K562 (cell line): ENCODE measurements around the gene LRRC3C. TPM values are rescaled to one million over a fixed set of nuclear protein-coding genes. Genes with fewer than 3 reads are reported as not detected.

Experiments used
- ARHGAP35 ChIP-seq: fragments of 450-650 bp; IDR thresholded peaks from 2 replicates; pipeline ENCODE4 v1.6.1; 2018; ENCODE audit not compliant: partially characterized antibody
- ASH1L ChIP-seq: fragments of 450-650 bp; IDR thresholded peaks from 2 replicates; pipeline ENCODE4 v1.6.1; 2018; ENCODE audit warnings: borderline replicate concordance, mild to moderate bottlenecking, low read depth; ENCODE audit not compliant: partially characterized antibody
- ATF1 ChIP-seq, 2 experiments: fragments of 450-650 bp in 1 of 2; IDR thresholded peaks; 2 replicates each; pipeline ENCODE4 v1.6.1; 2016; ENCODE audit warnings: missing compliant biosample characterization in 1 of 2, missing genetic modification characterization in 1 of 2
- ATF7 ChIP-seq: fragments of 450-650 bp; IDR thresholded peaks from 2 replicates; pipeline ENCODE4 v1.7.1; 2014; ENCODE audit warnings: mild to moderate bottlenecking, moderate library complexity
- CBX1 ChIP-seq: sonication (generic); IDR thresholded peaks from 2 replicates; pipeline ENCODE4 v1.6.1; 2016; ENCODE audit warnings: antibody characterized with exemption, low read depth, mild to moderate bottlenecking
- DPF2 ChIP-seq: fragments of 450-650 bp; IDR thresholded peaks from 2 replicates; pipeline ENCODE4 v1.6.1; 2016
- FOXM1 ChIP-seq, 2 experiments: fragments of 450-650 bp in 1 of 2; sonication (generic) in 1 of 2; formaldehyde crosslinking in 1 of 2; IDR thresholded peaks; 2 replicates each; pipeline versions ENCODE4 v1.6.1 to v1.9.0; 2017 to 2022; ENCODE audit warnings: low read depth in 2 of 2, mild to moderate bottlenecking in 2 of 2, missing genetic modification reagents in 1 of 2, moderate library complexity in 1 of 2
- HCFC1 ChIP-seq: IDR thresholded peaks from 2 replicates; pipeline ENCODE4 v1.6.1; 2012; ENCODE audit warnings: low read depth, low read length, improper control_type of control experiment
- HNRNPLL ChIP-seq: fragments of 200-400 bp; formaldehyde crosslinking; IDR thresholded peaks from 2 replicates; pipeline ENCODE4 v1.6.1; 2017; ENCODE audit warnings: low read length, low read depth, mild to moderate bottlenecking; ENCODE audit not compliant: poor library complexity, severe bottlenecking
- LEF1 ChIP-seq: fragments of 450-650 bp; IDR thresholded peaks from 2 replicates; pipeline ENCODE4 v1.6.1; 2016; ENCODE audit warnings: mild to moderate bottlenecking
- MAFF ChIP-seq: IDR thresholded peaks from 2 replicates; pipeline ENCODE4 v1.6.1; 2012; ENCODE audit warnings: low read length, improper control_type of control experiment
- MAFK ChIP-seq: IDR thresholded peaks from 2 replicates; pipeline ENCODE4 v1.6.1; 2011; ENCODE audit warnings: low read length, improper control_type of control experiment
- MIER1 ChIP-seq: fragments of 450-650 bp; IDR thresholded peaks from 2 replicates; pipeline ENCODE4 v1.6.1; 2016; ENCODE audit warnings: antibody characterized with exemption, mild to moderate bottlenecking, low read depth
- MYC ChIP-seq, 2 experiments: fragments of 250-450 bp in 1 of 2; sonication (Bioruptor Pico) in 1 of 2; IDR thresholded peaks; 2 replicates each; pipeline versions ENCODE4 v1.5.1 to v1.6.1; 2012 to 2021; ENCODE audit warnings: low read depth in 2 of 2, borderline replicate concordance in 1 of 2, improper control_type of control experiment in 1 of 2, low read length in 1 of 2, mild to moderate bottlenecking in 1 of 2, moderate library complexity in 1 of 2
- NCOA6 ChIP-seq: fragments of 450-650 bp; IDR thresholded peaks from 2 replicates; pipeline ENCODE4 v1.6.1; 2017; ENCODE audit warnings: mild to moderate bottlenecking
- NFE2 ChIP-seq: IDR thresholded peaks from 2 replicates; pipeline ENCODE4 v1.6.1; 2014; ENCODE audit warnings: antibody characterized with exemption, low read depth
- NRF1 ChIP-seq, 2 experiments: fragments of 450-650 bp; IDR thresholded peaks in 1 of 2; conservative IDR thresholded peaks in 1 of 2; 2 replicates each; pipeline ENCODE4 v1.6.1; 2014; ENCODE audit warnings: mild to moderate bottlenecking in 2 of 2
- PML ChIP-seq: IDR thresholded peaks from 2 replicates; pipeline ENCODE4 v1.6.1; 2012; ENCODE audit warnings: low read length, inconsistent platforms
- PURB ChIP-seq: sonication (generic); formaldehyde crosslinking; IDR thresholded peaks from 2 replicates; pipeline ENCODE4 v1.9.0; 2021; ENCODE audit warnings: low read depth, mild to moderate bottlenecking, missing genetic modification reagents
- SMARCC2 ChIP-seq: fragments of 450-650 bp; IDR thresholded peaks from 2 replicates; pipeline ENCODE4 v1.6.1; 2017; ENCODE audit warnings: antibody characterized with exemption, moderate library complexity, mild to moderate bottlenecking, low read depth
- ZC3H11A ChIP-seq: IDR thresholded peaks from 2 replicates; pipeline ENCODE4 v1.6.1; 2012; ENCODE audit warnings: low read depth, low read length, improper control_type of control experiment
- ZFX ChIP-seq: sonication (generic); formaldehyde crosslinking; IDR thresholded peaks from 2 replicates; pipeline ENCODE4 v1.8.0; 2022; ENCODE audit warnings: mild to moderate bottlenecking, missing genetic modification reagents, moderate library complexity
- ZNF143 ChIP-seq: sonication (generic); formaldehyde crosslinking; IDR thresholded peaks from 2 replicates; pipeline ENCODE4 v1.9.0; 2022; ENCODE audit warnings: mild to moderate bottlenecking, missing genetic modification reagents
- ZNF311 ChIP-seq: fragments of 250-450 bp; sonication (Bioruptor Pico); IDR thresholded peaks from 2 replicates; pipeline ENCODE4 v1.4.0; 2020; ENCODE audit warnings: mild to moderate bottlenecking, moderate library complexity
- ZNF316 ChIP-seq: fragments of 450-650 bp; IDR thresholded peaks from 2 replicates; pipeline ENCODE4 v1.6.1; 2016
- ZNF324 ChIP-seq: fragments of 250-450 bp; sonication (Bioruptor Pico); IDR thresholded peaks from 2 replicates; pipeline ENCODE4 v1.4.0; 2020; ENCODE audit warnings: mild to moderate bottlenecking
- ZNF431 ChIP-seq: sonication (generic); formaldehyde crosslinking; IDR thresholded peaks from 2 replicates; pipeline ENCODE4 v1.8.0; 2022; ENCODE audit warnings: mild to moderate bottlenecking, missing genetic modification reagents
- polyA plus RNA-seq, 8 experiments: library from polyadenylated mRNA; depleted of rRNA in 4 of 8; stranded (reverse) in 5 of 8; unstranded in 3 of 8; fragments of >200 nt; fragmentation: Nextera tagmentation in 2 of 8; fragmentation: Illumina TruSeq in 1 of 8; extraction: Ambion mirVana in 2 of 8; extraction: Trizol in 1 of 8; gene quantifications; 2 replicates each; pipeline versions ENCODE4 v1.2.1 to v1.2.3, GENCODE V29; 2011 to 2014; ENCODE audit warnings: inconsistent platforms in 1 of 8, missing spikeins in 1 of 8
- total RNA-seq, 7 experiments: library from RNA; depleted of rRNA in 6 of 7; stranded (reverse); fragments of >200 nt in 6 of 7; fragmentation: Illumina TruSeq in 2 of 7; extraction: Trizol in 2 of 7; gene quantifications; 2 replicates each; pipeline versions ENCODE4 v1.2.1 to v1.2.3, GENCODE V29; 2011 to 2021; ENCODE audit warnings: low replicate concordance in 1 of 7
- TF ChIP-seq, protein P1 (sequence below): sonication (generic); formaldehyde crosslinking; IDR thresholded peaks from 2 replicates; pipeline ENCODE4 v1.8.1; 2023; ENCODE audit warnings: mild to moderate bottlenecking, missing genetic modification reagents, moderate library complexity
- TF ChIP-seq, protein P2 (sequence below): fragments of 450-650 bp; formaldehyde crosslinking; IDR thresholded peaks from 2 replicates; pipeline ENCODE4 v1.4.0; 2022; ENCODE audit warnings: mild to moderate bottlenecking, moderate library complexity
- TF ChIP-seq, protein P3 (sequence below): fragments of 250-450 bp; sonication (Bioruptor Pico); IDR thresholded peaks from 2 replicates; pipeline ENCODE4 v1.8.0; 2021; ENCODE audit warnings: mild to moderate bottlenecking, moderate library complexity

The LRRC3C gene
- total and polyA plus RNA-seq, 9 of the 15 experiments (the other 6 are each of a cell fraction or from before 2014, with no cell fraction given): not detected

DNA sequence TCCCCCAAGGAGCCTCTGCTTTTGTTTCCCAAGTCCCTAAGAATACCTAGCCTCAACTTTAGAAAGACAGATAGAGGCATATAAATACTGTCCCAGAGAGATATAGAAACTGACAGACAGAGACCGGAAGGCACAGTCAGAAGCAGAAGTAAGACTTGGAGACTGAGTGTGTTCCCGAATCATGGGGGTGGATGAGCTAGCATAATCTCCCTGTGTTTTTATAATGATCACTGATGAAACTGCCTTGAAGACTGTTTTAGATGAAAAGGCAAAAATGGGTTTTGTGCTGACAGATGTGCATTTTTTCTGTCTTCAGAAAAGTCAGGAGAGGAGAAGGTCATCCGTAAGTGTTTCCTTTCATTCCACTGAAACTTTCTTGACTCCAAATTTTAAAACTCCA lies 44.7 kb downstream of the LRRC3C start (continued):
- TF ChIP-seq DPF2 (peak; percentile 50; the same call in 1 of the 2 replicates), LEF1 (peak; percentile 58; the same call in 1 of the 2 replicates), ZNF316 (peak; percentile 90), ATF7 (no peak), NCOA6 (no peak), FOXM1 (IDR thresholded peaks at IDR 0.05; ENCODE audit: low read depth) (no peak), FOXM1 (CRISPR knock-in tag; IDR thresholded peaks at IDR 0.05; ENCODE audit: low read depth) (no peak), ZNF324 (no peak), HCFC1 (no peak), MYC (IDR thresholded peaks at IDR 0.05; ENCODE audit: low read depth, low read length) (peak; percentile 18; the same call in 1 of the 2 replicates), MYC (CRISPR knock-in tag; IDR thresholded peaks at IDR 0.05; ENCODE audit: borderline replicate concordance, low read depth) (no peak), NRF1 (conservative IDR thresholded peaks at IDR 0.05 in 1 of 2, IDR thresholded peaks at IDR 0.05 in 1 of 2) (no peak), ASH1L (no peak), PML (no peak), PURB (CRISPR knock-in tag) (no peak), ZC3H11A (no peak), ZNF311 (no peak), MIER1 (no peak), HNRNPLL (no peak), MAFK (peak; percentile 49), ATF1 (CRISPR knock-in tag; IDR thresholded peaks at IDR 0.05) (no peak), ATF1 (tag; IDR thresholded peaks at IDR 0.05) (no peak), ZNF143 (CRISPR knock-in tag) (no peak), ZFX (CRISPR knock-in tag) (no peak), ARHGAP35 (no peak), ZNF431 (no peak), MAFF (peak; percentile 44; the same call in 1 of the 2 replicates), SMARCC2 (no peak), NFE2 (peak; percentile 78), CBX1 (no peak)
- TF ChIP-seq, protein P1, sequence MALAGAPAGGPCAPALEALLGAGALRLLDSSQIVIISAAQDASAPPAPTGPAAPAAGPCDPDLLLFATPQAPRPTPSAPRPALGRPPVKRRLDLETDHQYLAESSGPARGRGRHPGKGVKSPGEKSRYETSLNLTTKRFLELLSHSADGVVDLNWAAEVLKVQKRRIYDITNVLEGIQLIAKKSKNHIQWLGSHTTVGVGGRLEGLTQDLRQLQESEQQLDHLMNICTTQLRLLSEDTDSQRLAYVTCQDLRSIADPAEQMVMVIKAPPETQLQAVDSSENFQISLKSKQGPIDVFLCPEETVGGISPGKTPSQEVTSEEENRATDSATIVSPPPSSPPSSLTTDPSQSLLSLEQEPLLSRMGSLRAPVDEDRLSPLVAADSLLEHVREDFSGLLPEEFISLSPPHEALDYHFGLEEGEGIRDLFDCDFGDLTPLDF: no peak
- TF ChIP-seq, protein P2, sequence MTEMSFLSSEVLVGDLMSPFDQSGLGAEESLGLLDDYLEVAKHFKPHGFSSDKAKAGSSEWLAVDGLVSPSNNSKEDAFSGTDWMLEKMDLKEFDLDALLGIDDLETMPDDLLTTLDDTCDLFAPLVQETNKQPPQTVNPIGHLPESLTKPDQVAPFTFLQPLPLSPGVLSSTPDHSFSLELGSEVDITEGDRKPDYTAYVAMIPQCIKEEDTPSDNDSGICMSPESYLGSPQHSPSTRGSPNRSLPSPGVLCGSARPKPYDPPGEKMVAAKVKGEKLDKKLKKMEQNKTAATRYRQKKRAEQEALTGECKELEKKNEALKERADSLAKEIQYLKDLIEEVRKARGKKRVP (CRISPR knock-in tag): no peak
- TF ChIP-seq, protein P3, sequence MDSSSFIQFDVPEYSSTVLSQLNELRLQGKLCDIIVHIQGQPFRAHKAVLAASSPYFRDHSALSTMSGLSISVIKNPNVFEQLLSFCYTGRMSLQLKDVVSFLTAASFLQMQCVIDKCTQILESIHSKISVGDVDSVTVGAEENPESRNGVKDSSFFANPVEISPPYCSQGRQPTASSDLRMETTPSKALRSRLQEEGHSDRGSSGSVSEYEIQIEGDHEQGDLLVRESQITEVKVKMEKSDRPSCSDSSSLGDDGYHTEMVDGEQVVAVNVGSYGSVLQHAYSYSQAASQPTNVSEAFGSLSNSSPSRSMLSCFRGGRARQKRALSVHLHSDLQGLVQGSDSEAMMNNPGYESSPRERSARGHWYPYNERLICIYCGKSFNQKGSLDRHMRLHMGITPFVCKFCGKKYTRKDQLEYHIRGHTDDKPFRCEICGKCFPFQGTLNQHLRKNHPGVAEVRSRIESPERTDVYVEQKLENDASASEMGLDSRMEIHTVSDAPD: no peak
